Ovary (tissue), 9 donors: ENCODE data around the gene SLC22A1. TPM values are rescaled to one million over a fixed set of nuclear protein-coding genes. Genes with fewer than 3 reads are reported as not detected.

ENCODE experiments used
- DNase-seq, 5 donors: peaks; one replicate each; pipeline ENCODE4 v3.0.0-alpha.2; 2019 to 2020
- H3K27ac ChIP-seq, 2 donors: fragments of 200-600 bp; one replicate each; pipeline versions ENCODE4 v1.5.1 to v1.8.0; 2019 to 2022
- H3K27me3 ChIP-seq: fragments of 200-600 bp; one replicate; pipeline ENCODE4 v1.8.0; 2022
- H3K36me3 ChIP-seq: fragments of 200-600 bp; sonication (generic); one replicate; pipeline ENCODE4 v1.5.1; 2019
- H3K4me1 ChIP-seq: one replicate; pipeline ENCODE4 v1.8.1; 2013; ENCODE audit warnings: mild to moderate bottlenecking, moderate library complexity; ENCODE audit not compliant: insufficient read depth
- H3K4me3 ChIP-seq: fragments of 200-600 bp; sonication (generic); one replicate; pipeline ENCODE4 v1.5.1; 2017
- H3K9me3 ChIP-seq, 2 donors: fragments of 200-600 bp in 1 of 2; sonication (generic) in 1 of 2; one replicate each; pipeline versions ENCODE4 v1.5.1 to v1.8.1; 2013 to 2019; ENCODE audit warnings: mild to moderate bottlenecking in 1 of 2, moderate library complexity in 1 of 2
- EP300 ChIP-seq: sonication (generic); formaldehyde crosslinking; IDR thresholded peaks from one replicate; pipeline ENCODE4 v1.6.1; 2017; ENCODE audit warnings: antibody characterized with exemption
- POLR2A ChIP-seq: fragments of 450-650 bp; IDR thresholded peaks from one replicate; pipeline ENCODE4 v1.6.1; 2017; ENCODE audit warnings: antibody characterized with exemption, mild to moderate bottlenecking, moderate library complexity
- WGBS, 3 donors: extraction: QIAGEN DNeasy Blood & Tissue Kit in 1 of 3; methylation state at CpG; one replicate each; pipeline versions ENCODE4 v1.1.5 to v1.1.7; 2013 to 2017; 5-methylcytosine and 5-hydroxymethylcytosine counted together
- intact Hi-C, 4 donors: fragments of 100-400 bp; cut with DNase I; formaldehyde crosslinking; loops; one replicate each; pipeline versions ENCODE4 v1.11.0 to v1.15.1; 2022 to 2023
- polyA plus RNA-seq, 2 donors: library from polyadenylated mRNA; stranded (reverse); fragments of 200-250 nt in 1 of 2; fragments of 350-450 nt in 1 of 2; fragmentation: Illumina TruSeq in 1 of 2; extraction: RNeasy Lipid Tissue Mini Kit (QIAGEN cat#74804) in 1 of 2; gene quantifications; one replicate each; pipeline ENCODE4 v1.2.3, GENCODE V29; 2013 to 2014
- total RNA-seq, 7 donors: library from RNA; depleted of rRNA in 2 of 7; stranded (reverse); fragments of >200 nt in 2 of 7; fragmentation: NEBNext Ultra II Directional in 3 of 7; extraction: Animal tissue kit (Norgen Biotek cat#: 25700) in 3 of 7; gene quantifications; one replicate each; pipeline versions ENCODE4 v1.1.0 to v1.2.4, GENCODE V29; 2016 to 2023
- TF ChIP-seq, protein P1 (sequence below), 3 donors: fragments of 450-650 bp in 2 of 3; fragments of 200-600 bp in 1 of 3; IDR thresholded peaks; one replicate each; pipeline versions ENCODE4 v1.5.1 to v1.8.0; 2016 to 2022; ENCODE audit warnings: antibody characterized with exemption in 3 of 3, mild to moderate bottlenecking in 1 of 3
- donor health status: DM: no; HTN: no; CAD: no; lungs with moderate emphysema.
- donor health status: DM: no; HTN: no; CAD: no.
- donor health status: Bipolar disorder and iron deficiency.
- donor health status: DM: yes; HTN: yes; CAD: no.
- donor health status: DM: no; HTN: no; CAD: no.
- donor health status: DM: yes; HTN: yes; CAD: no.

The SLC22A1 gene
- total and polyA plus RNA-seq, 9 donors: 0.23 to 2.4 (median 1.1) TPM; not detected in 1

DNA sequence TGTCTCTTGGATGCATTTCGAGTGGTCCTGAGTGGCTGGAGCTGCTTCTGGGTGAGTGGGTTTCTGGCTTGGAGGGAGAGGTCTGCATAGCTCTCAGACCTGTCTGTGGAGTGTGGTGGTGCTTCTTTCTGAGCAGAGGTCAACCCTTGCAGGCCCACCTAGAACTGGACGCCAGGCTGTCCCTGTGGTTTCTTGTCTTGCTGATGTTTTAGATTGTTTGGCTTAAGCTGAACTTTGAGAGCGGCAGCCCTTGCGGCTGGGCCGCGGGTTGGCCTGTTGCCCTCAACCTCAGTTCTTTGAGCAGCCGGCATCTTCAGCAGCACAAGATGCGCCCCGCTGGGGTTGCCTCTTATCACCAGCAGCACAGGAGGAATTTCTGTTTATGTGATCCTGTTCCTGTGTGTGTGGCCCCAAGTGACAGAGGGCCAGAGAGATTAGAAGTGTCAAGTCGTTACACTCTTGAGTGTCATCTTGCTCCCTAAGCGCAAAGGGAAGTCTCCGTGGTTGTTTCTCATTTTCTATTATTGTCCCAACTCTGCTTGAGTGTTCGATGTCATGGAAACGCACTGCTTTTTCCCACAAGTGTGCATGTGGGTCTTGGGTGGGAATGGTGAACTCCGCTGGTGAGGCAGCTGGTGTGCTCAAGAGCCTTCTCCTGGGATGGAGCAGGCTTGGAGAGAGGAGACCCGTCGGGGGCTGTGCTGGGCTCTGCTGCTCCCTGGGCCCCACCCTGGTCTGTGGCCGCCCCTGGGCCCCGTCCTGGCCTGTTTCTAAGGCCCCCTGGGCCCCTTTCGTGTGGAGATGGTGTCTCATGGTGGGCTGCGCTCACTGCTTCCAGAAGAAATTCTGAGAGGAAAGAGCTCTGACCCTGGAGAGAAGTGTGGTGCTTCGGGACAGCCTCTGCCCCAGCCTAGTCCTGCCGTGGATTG is 20.1 kb upstream of the SLC22A1 start:
- TF ChIP-seq, protein P1, sequence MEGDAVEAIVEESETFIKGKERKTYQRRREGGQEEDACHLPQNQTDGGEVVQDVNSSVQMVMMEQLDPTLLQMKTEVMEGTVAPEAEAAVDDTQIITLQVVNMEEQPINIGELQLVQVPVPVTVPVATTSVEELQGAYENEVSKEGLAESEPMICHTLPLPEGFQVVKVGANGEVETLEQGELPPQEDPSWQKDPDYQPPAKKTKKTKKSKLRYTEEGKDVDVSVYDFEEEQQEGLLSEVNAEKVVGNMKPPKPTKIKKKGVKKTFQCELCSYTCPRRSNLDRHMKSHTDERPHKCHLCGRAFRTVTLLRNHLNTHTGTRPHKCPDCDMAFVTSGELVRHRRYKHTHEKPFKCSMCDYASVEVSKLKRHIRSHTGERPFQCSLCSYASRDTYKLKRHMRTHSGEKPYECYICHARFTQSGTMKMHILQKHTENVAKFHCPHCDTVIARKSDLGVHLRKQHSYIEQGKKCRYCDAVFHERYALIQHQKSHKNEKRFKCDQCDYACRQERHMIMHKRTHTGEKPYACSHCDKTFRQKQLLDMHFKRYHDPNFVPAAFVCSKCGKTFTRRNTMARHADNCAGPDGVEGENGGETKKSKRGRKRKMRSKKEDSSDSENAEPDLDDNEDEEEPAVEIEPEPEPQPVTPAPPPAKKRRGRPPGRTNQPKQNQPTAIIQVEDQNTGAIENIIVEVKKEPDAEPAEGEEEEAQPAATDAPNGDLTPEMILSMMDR (IDR thresholded peaks at IDR 0.05): no peak
- no peak for TF ChIP-seq POLR2A
- TF ChIP-seq EP300: no peak
- H3K9me3 ChIP-seq: no peaks in the 10 kb centered on the region
- no peaks in the 10 kb centered on the region for H3K36me3 ChIP-seq
- H3K27me3 ChIP-seq: no peaks in the 10 kb centered on the region
- intact Hi-C loops: no loop called here
- H3K4me3 ChIP-seq: no peak overlapping the region
- WGBS, 3 donors: 83 to 93% (median 85%) methylated on average over 22 to 23 of the region's 23 CpGs
- DNase-seq: no peak
- H3K4me1 ChIP-seq: no peaks in the 10 kb centered on the region
- H3K27ac ChIP-seq: no peak overlapping the region

DNA sequence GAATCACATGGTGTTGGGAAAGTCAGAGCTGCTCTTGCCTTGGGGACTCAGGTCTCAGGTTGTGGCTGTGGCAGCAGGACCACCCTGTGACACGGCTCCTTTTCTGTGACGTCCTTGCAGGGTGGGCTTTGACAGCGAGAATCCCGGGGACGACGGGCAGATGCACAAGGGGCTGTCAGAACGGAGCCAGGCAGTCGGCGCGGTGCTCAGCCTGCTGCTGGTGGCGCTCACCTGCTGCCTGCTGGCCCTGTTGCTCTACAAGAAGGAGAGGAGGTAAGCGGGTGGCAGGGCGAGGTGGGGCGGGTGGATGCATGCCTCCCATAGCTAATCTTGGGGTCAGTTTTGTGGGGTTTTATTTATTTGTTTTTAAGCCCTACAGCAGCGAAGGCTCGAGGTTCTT is 19.2 kb upstream of the SLC22A1 start:
- H3K9me3 ChIP-seq: no peaks in the 10 kb centered on the region
- no peak overlapping the region for H3K4me3 ChIP-seq
- intact Hi-C loops: no loop called here
- H3K27ac ChIP-seq: no peak overlapping the region
- no peaks in the 10 kb centered on the region for H3K27me3 ChIP-seq
- no peaks in the 10 kb centered on the region for H3K4me1 ChIP-seq
- WGBS, 3 donors: 93 to 95% (median 94%) methylated on average over 16 of the region's 16 CpGs
- DNase-seq: no peak
- H3K36me3 ChIP-seq: no peaks in the 10 kb centered on the region
- TF ChIP-seq POLR2A (no peak), EP300 (no peak)
- TF ChIP-seq, protein P1 (IDR thresholded peaks at IDR 0.05): no peak

DNA sequence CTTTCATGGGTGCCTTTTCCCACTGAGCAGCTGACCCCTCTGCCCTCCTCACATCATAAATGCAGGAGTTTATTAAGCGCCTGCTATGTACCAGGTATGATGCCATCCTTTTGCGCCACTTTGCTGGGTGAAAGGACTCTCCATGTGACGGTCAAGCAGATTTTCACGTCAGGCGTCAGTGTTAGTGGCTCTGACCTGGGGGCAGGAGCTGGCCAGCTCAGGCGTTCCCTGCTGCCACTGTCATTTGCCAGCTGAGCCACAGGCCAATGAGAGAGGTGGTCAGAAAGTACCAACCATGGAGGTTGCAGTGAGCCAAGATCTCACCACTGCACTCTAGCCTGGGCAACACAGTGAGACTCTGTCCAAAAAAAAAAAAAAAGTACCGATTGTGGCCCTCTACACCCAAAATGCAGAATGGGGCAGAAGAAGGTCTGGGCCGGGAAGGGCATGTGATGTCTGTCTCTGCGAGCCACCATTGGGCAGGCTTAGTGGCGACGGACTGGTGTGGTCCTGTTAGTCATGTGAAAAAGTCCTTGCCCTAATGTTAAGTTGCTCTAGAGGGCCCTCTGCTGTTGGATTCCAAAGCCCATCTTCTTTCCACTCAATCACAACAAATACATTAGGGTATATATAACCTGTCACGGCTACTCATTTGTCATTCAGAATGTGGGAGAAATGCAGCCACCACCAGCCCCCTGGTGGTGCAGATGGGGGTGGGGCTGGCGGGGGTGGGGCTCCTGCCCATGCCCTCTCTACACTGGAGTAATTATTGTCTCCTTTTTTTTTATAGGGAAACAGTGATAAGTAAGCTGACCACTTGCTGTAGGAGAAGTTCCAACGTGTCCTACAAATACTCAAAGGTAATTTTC is 18.4 kb upstream of the SLC22A1 start:
- Histone ChIP-seq H3K27ac (no peak overlapping the region), H3K27me3 (no peaks in the 10 kb centered on the region), H3K9me3 (no peaks in the 10 kb centered on the region), H3K4me1 (no peaks in the 10 kb centered on the region), H3K4me3 (no peak overlapping the region), H3K36me3 (no peaks in the 10 kb centered on the region)
- WGBS, 3 donors: 88 to 90% (median 89%) methylated on average over 14 of the region's 14 CpGs
- TF ChIP-seq, protein P1 (IDR thresholded peaks at IDR 0.05): no peak
- TF ChIP-seq EP300 (no peak), POLR2A (no peak)
- intact Hi-C loops: no loop called here
- DNase-seq: no peak

DNA sequence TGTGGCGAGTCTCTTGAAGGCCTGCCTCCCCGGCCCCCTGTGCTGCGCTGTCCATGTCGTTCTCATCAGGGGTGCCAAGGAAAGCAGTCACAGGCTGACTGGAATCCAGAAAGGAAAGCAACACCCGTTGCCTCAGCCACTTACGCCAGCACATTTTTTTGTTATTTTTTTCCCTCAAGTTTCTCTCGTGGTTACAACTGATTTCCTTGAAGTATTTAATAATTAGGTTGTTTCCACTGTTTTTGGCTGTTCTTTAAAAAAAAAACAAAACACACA is 17.9 kb upstream of the SLC22A1 start:
- Histone ChIP-seq H3K27me3 (no peaks in the 10 kb centered on the region), H3K36me3 (no peaks in the 10 kb centered on the region), H3K27ac (no peak overlapping the region), H3K4me1 (no peaks in the 10 kb centered on the region), H3K4me3 (no peak overlapping the region), H3K9me3 (no peaks in the 10 kb centered on the region)
- TF ChIP-seq, protein P1 (IDR thresholded peaks at IDR 0.05): no peak
- TF ChIP-seq POLR2A: no peak
- TF ChIP-seq EP300: no peak
- 72 to 75% (median 75%) methylated on average over 7 of the region's 7 CpGs for WGBS, 3 donors
- intact Hi-C loops: no loop called here
- DNase-seq: no peak
